ENCODE data around the gene OR5I1. TPM values are rescaled to one million over a fixed set of nuclear protein-coding genes. Genes with fewer than 3 reads are reported as not detected.
"Not testable (repeated sequence)": the region's sequence is repeated elsewhere in the genome, so short reads cannot be mapped to it uniquely, and the experiment has no call there.

Gene OR5I1
- total RNA-seq, 1 experiment from 2014 or later, result not detected

GRCh38 chr11:55914482-55914881 is 21.7 kb downstream of the OR5I1 start, which contains the start of gene OR5W2:
Gene OR5W2 (minus strand): TSS chr11:55914582. CDS start chr11:55914582, 0 bp downstream.
- H3K27me3 ChIP-seq (replicated peaks; ENCODE audit: insufficient read depth, low read depth, low read length, poor library complexity), result no peaks in the 10 kb centered on the region
- ChIA-PET CTCF (no interaction called here), POLR2A (ENCODE audit: low non-redundant PET) (no interaction called here)
- no peaks in the 10 kb centered on the region for H3K4me1 ChIP-seq (ENCODE audit: insufficient read depth, low read length, poor library complexity, severe bottlenecking)
- H3K4me3 ChIP-seq (ENCODE audit: low read depth, low read length, poor library complexity, severe bottlenecking), result no peak within 1 kb of the TSS
- H3K27ac ChIP-seq (ENCODE audit: low read depth, low read length, poor library complexity, severe bottlenecking), result no peak within 1 kb of the TSS
- DNase-seq (ENCODE audit: low spot score), result no peak
- no peak for TF ChIP-seq EZH2 (IDR thresholded peaks at IDR 0.05; ENCODE audit: borderline replicate concordance, low read depth, low read length, poor library complexity, severe bottlenecking)
- TF ChIP-seq, protein P1, sequence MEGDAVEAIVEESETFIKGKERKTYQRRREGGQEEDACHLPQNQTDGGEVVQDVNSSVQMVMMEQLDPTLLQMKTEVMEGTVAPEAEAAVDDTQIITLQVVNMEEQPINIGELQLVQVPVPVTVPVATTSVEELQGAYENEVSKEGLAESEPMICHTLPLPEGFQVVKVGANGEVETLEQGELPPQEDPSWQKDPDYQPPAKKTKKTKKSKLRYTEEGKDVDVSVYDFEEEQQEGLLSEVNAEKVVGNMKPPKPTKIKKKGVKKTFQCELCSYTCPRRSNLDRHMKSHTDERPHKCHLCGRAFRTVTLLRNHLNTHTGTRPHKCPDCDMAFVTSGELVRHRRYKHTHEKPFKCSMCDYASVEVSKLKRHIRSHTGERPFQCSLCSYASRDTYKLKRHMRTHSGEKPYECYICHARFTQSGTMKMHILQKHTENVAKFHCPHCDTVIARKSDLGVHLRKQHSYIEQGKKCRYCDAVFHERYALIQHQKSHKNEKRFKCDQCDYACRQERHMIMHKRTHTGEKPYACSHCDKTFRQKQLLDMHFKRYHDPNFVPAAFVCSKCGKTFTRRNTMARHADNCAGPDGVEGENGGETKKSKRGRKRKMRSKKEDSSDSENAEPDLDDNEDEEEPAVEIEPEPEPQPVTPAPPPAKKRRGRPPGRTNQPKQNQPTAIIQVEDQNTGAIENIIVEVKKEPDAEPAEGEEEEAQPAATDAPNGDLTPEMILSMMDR (conservative IDR thresholded peaks at IDR 0.05; ENCODE audit: low read depth, low read length), result no peak
- no peaks in the 10 kb centered on the region for H3K9me3 ChIP-seq (ENCODE audit: low read depth, low read length, poor library complexity, severe bottlenecking)
- no peaks in the 10 kb centered on the region for H3K36me3 ChIP-seq (ENCODE audit: insufficient read depth, low read length, poor library complexity, severe bottlenecking)
- intact Hi-C loops (cut with micrococcal nuclease; ENCODE audit: unreplicated experiment), result no loop called here
- BruUV-seq (replicated peaks), result no TSS peak

DNA sequence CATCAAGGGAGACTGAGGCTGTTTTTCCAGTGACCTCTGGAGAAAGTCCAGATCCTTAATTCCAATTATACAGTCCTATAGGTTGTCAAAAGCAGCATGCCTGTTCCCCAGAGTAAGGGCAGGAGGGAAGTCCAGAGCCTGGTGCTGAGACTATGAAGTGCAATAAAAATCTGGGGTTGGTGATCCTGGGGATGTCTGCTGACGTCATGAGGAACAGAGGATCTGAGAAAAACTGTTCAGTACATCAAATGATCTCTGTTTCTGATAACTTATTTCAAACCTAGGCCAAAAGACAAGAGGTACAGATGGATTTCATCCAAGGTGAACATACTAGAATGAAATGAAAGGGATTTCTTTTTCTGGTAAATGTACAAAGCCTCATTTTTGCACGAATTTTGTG is 33.9 kb downstream of the OR5I1 start:
- no peaks in the 10 kb centered on the region for H3K36me3 ChIP-seq (ENCODE audit: insufficient read depth, low read length, poor library complexity, severe bottlenecking)
- H3K4me1 ChIP-seq (ENCODE audit: insufficient read depth, low read length, poor library complexity, severe bottlenecking), result no peaks in the 10 kb centered on the region
- intact Hi-C loops (cut with micrococcal nuclease; ENCODE audit: unreplicated experiment), result no loop called here
- no peak overlapping the region for H3K4me3 ChIP-seq (ENCODE audit: low read depth, low read length, poor library complexity, severe bottlenecking)
- no peak overlapping the region for H3K27ac ChIP-seq (ENCODE audit: low read depth, low read length, poor library complexity, severe bottlenecking)
- TF ChIP-seq EZH2 (IDR thresholded peaks at IDR 0.05; ENCODE audit: borderline replicate concordance, low read depth, low read length, poor library complexity, severe bottlenecking), result no peak
- TF ChIP-seq, protein P1 (conservative IDR thresholded peaks at IDR 0.05; ENCODE audit: low read depth, low read length), result no peak
- no peak for DNase-seq (ENCODE audit: low spot score)
- ChIA-PET POLR2A (ENCODE audit: low non-redundant PET) (no interaction called here), CTCF (no interaction called here)
- BruUV-seq (replicated peaks), result no TSS peak
- no peaks in the 10 kb centered on the region for H3K27me3 ChIP-seq (replicated peaks; ENCODE audit: insufficient read depth, low read depth, low read length, poor library complexity)
- peaks cover 2% of the 10 kb centered on the region for H3K9me3 ChIP-seq (ENCODE audit: low read depth, low read length, poor library complexity, severe bottlenecking)

GRCh38 chr11:55895216-55895615 is 41.0 kb downstream of the OR5I1 start:
- no TSS peak for BruUV-seq (replicated peaks)
- intact Hi-C loops (cut with micrococcal nuclease; ENCODE audit: unreplicated experiment), result no loop called here
- ChIA-PET POLR2A (ENCODE audit: low non-redundant PET) (no interaction called here), CTCF (no interaction called here)
- no peak for DNase-seq (ENCODE audit: low spot score)
- no peak overlapping the region for H3K27ac ChIP-seq (ENCODE audit: low read depth, low read length, poor library complexity, severe bottlenecking)
- H3K4me1 ChIP-seq (ENCODE audit: insufficient read depth, low read length, poor library complexity, severe bottlenecking), result no peaks in the 10 kb centered on the region
- TF ChIP-seq, protein P1 (conservative IDR thresholded peaks at IDR 0.05; ENCODE audit: low read depth, low read length), result no peak
- no peak for TF ChIP-seq EZH2 (IDR thresholded peaks at IDR 0.05; ENCODE audit: borderline replicate concordance, low read depth, low read length, poor library complexity, severe bottlenecking)
- no peaks in the 10 kb centered on the region for H3K27me3 ChIP-seq (replicated peaks; ENCODE audit: insufficient read depth, low read depth, low read length, poor library complexity)
- no peaks in the 10 kb centered on the region for H3K36me3 ChIP-seq (ENCODE audit: insufficient read depth, low read length, poor library complexity, severe bottlenecking)
- H3K9me3 ChIP-seq (ENCODE audit: low read depth, low read length, poor library complexity, severe bottlenecking), result no peaks in the 10 kb centered on the region
- no peak overlapping the region for H3K4me3 ChIP-seq (ENCODE audit: low read depth, low read length, poor library complexity, severe bottlenecking)

DNA sequence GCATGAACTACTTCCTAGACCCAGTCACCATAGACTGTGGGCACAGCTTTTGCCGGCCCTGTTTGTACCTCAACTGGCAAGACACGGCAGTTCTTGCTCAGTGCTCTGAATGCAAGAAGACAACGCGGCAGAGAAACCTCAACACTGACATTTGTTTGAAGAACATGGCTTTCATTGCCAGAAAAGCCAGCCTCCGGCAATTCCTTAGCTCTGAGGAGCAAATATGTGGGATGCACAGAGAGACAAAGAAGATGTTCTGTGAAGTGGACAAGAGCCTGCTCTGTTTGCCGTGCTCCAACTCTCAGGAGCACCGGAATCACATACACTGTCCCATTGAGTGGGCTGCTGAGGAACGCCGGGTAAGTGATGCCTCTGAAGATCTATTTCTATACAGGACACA is 50.7 kb downstream of the OR5I1 start:
- BruUV-seq (replicated peaks); CTCF ChIA-PET; POLR2A ChIA-PET (ENCODE audit: low non-redundant PET): not testable (repeated sequence)

More for the DNA sequence above, 50.7 kb downstream of the OR5I1 start:
- H3K36me3 ChIP-seq (ENCODE audit: insufficient read depth, low read length, poor library complexity, severe bottlenecking); intact Hi-C loops (cut with micrococcal nuclease; ENCODE audit: unreplicated experiment); H3K27ac ChIP-seq (ENCODE audit: low read depth, low read length, poor library complexity, severe bottlenecking); DNase-seq (ENCODE audit: low spot score); H3K4me3 ChIP-seq (ENCODE audit: low read depth, low read length, poor library complexity, severe bottlenecking); H3K9me3 ChIP-seq (ENCODE audit: low read depth, low read length, poor library complexity, severe bottlenecking); H3K4me1 ChIP-seq (ENCODE audit: insufficient read depth, low read length, poor library complexity, severe bottlenecking); H3K27me3 ChIP-seq (replicated peaks; ENCODE audit: insufficient read depth, low read depth, low read length, poor library complexity): not testable (repeated sequence)

All from A673 (cell line).